Gastroesophageal sphincter (tissue), 4 donors: ENCODE data around the gene CUBN. TPM values are rescaled to one million over a fixed set of nuclear protein-coding genes. Genes with fewer than 3 reads are reported as not detected.

Experiments
- ATAC-seq: fragments of 150-250 bp; one replicate; pipeline ENCODE4 v1.9.1; 2016; ENCODE audit warnings: mild to moderate bottlenecking, moderate library complexity
- H3K27ac ChIP-seq, 4 donors: fragments of 200-600 bp; sonication (generic) in 3 of 4; 1 replicate in 3 of 4; 2 replicates in 1 of 4; pipeline ENCODE4 v1.5.1; 2016 to 2019
- H3K27me3 ChIP-seq: fragments of 200-600 bp; sonication (generic); one replicate; pipeline ENCODE4 v1.5.1; 2019
- H3K36me3 ChIP-seq, 2 donors: fragments of 200-600 bp; sonication (generic); one replicate each; pipeline ENCODE4 v1.5.1; 2019; ENCODE audit warnings: control low read depth in 1 of 2
- H3K4me1 ChIP-seq, 3 donors: fragments of 200-600 bp; sonication (generic); 1 replicate in 2 of 3; 2 replicates in 1 of 3; pipeline ENCODE4 v1.5.1; 2016 to 2019; ENCODE audit warnings: control low read depth in 2 of 3
- H3K4me3 ChIP-seq, 2 donors: fragments of 200-600 bp; sonication (generic); one replicate each; pipeline ENCODE4 v1.5.1; 2019; ENCODE audit warnings: mild to moderate bottlenecking in 1 of 2, moderate library complexity in 1 of 2
- H3K9me3 ChIP-seq, 3 donors: fragments of 200-600 bp; sonication (generic); one replicate each; pipeline ENCODE4 v1.5.1; 2017 to 2019; ENCODE audit warnings: control low read depth in 2 of 3
- EP300 ChIP-seq: sonication (generic); formaldehyde crosslinking; IDR thresholded peaks from one replicate; pipeline ENCODE4 v1.6.1; 2017; ENCODE audit warnings: antibody characterized with exemption, mild to moderate bottlenecking
- POLR2A ChIP-seq, 2 donors: fragments of 450-650 bp; IDR thresholded peaks; one replicate each; pipeline ENCODE4 v1.6.1; 2017; ENCODE audit warnings: antibody characterized with exemption in 2 of 2, mild to moderate bottlenecking in 2 of 2, moderate library complexity in 1 of 2
- POLR2AphosphoS5 ChIP-seq: sonication (generic); formaldehyde crosslinking; IDR thresholded peaks from one replicate; pipeline ENCODE4 v1.6.1; 2017; ENCODE audit warnings: antibody characterized with exemption
- WGBS, 2 donors: methylation state at CpG; one replicate each; pipeline ENCODE4 v1.1.5; 2018; ENCODE audit warnings: low coverage in 1 of 2; 5-methylcytosine and 5-hydroxymethylcytosine counted together
- total RNA-seq, 4 donors: library from RNA; depleted of rRNA; stranded (reverse); fragments of >200 nt; gene quantifications; one replicate each; pipeline ENCODE4 v1.1.0, GENCODE V29; 2016
- TF ChIP-seq, protein P1 (sequence below), 4 experiments: fragments of 200-600 bp in 2 of 4; fragments of 450-650 bp in 2 of 4; sonication (generic) in 1 of 4; IDR thresholded peaks; one replicate each; pipeline ENCODE4 v1.5.1; 2017 to 2019; ENCODE audit warnings: antibody characterized with exemption in 4 of 4, mild to moderate bottlenecking in 2 of 4, moderate library complexity in 2 of 4

Gene CUBN
- total RNA-seq, 4 donors from 2014 or later, result 0.37 to 2.8 (median 1.6) TPM

- 55 to 63% methylated on average over 4 of the region's 4 CpGs for WGBS, 2 donors
- no peaks in the 10 kb centered on the region for H3K4me1 ChIP-seq
- no peaks in the 10 kb centered on the region for H3K9me3 ChIP-seq
- H3K27me3 ChIP-seq, result no peaks in the 10 kb centered on the region
- TF ChIP-seq, protein P1, sequence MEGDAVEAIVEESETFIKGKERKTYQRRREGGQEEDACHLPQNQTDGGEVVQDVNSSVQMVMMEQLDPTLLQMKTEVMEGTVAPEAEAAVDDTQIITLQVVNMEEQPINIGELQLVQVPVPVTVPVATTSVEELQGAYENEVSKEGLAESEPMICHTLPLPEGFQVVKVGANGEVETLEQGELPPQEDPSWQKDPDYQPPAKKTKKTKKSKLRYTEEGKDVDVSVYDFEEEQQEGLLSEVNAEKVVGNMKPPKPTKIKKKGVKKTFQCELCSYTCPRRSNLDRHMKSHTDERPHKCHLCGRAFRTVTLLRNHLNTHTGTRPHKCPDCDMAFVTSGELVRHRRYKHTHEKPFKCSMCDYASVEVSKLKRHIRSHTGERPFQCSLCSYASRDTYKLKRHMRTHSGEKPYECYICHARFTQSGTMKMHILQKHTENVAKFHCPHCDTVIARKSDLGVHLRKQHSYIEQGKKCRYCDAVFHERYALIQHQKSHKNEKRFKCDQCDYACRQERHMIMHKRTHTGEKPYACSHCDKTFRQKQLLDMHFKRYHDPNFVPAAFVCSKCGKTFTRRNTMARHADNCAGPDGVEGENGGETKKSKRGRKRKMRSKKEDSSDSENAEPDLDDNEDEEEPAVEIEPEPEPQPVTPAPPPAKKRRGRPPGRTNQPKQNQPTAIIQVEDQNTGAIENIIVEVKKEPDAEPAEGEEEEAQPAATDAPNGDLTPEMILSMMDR (IDR thresholded peaks at IDR 0.05), result no peak
- no peak for TF ChIP-seq POLR2AphosphoS5
- TF ChIP-seq POLR2A (IDR thresholded peaks at IDR 0.05), result no peak
- TF ChIP-seq EP300, result no peak
- H3K4me3 ChIP-seq, result no peak overlapping the region
- no peak for ATAC-seq
- no peaks in the 10 kb centered on the region for H3K36me3 ChIP-seq
- H3K27ac ChIP-seq, result no peak overlapping the region
Measured at GRCh38 chr10:16867990-16868389, 261.6 kb downstream of the CUBN start.

DNA sequence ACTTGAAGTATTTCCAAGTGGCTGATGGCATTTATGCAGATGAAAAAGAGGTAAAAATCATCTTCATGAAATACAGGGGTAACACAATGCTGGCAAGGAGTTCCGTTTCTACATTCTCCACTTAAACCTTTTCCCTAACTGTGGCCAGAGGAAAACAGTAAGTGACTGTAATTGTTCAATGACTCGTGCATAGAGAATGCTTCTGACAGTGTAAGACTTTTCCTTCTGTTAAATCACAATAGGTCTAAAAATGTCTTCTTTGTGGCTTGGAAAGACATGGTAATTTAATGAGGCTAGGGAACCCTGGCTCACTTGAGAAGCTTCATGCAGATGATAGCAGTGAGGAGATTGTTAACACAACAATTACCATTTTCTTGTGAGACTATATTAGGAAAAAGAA is 262.1 kb downstream of the CUBN start:
- WGBS, 2 donors, result 22 to 44% methylated on average over 2 of the region's 2 CpGs
- TF ChIP-seq, protein P1 (IDR thresholded peaks at IDR 0.05), result no peak
- TF ChIP-seq POLR2AphosphoS5, result no peak
- TF ChIP-seq EP300, result no peak
- no peak for TF ChIP-seq POLR2A (IDR thresholded peaks at IDR 0.05)
- ATAC-seq, result no peak

GRCh38 chr10:16866541-16867275 is 262.9 kb downstream of the CUBN start:
- TF ChIP-seq EP300 (no peak), POLR2AphosphoS5 (no peak), POLR2A (IDR thresholded peaks at IDR 0.05) (no peak)
- TF ChIP-seq, protein P1 (IDR thresholded peaks at IDR 0.05), result no peak
- Histone ChIP-seq H3K27ac (no peak overlapping the region), H3K9me3 (no peaks in the 10 kb centered on the region), H3K36me3 (no peaks in the 10 kb centered on the region), H3K4me3 (no peak overlapping the region), H3K4me1 (no peaks in the 10 kb centered on the region), H3K27me3 (no peaks in the 10 kb centered on the region)
- ATAC-seq, result no peak
- WGBS, 2 donors, result 79 to 82% methylated on average over 7 of the region's 7 CpGs

More for the DNA sequence above, 262.1 kb downstream of the CUBN start:
- no peaks in the 10 kb centered on the region for H3K36me3 ChIP-seq
- H3K27ac ChIP-seq, result no peak overlapping the region
- no peaks in the 10 kb centered on the region for H3K9me3 ChIP-seq
- no peaks in the 10 kb centered on the region for H3K27me3 ChIP-seq
- H3K4me3 ChIP-seq, result no peak overlapping the region
- no peaks in the 10 kb centered on the region for H3K4me1 ChIP-seq

GRCh38 chr10:16865766-16866165 is 263.8 kb downstream of the CUBN start:
- no peak for ATAC-seq
- H3K9me3 ChIP-seq, result peaks cover 0 to 2% (median 0%) of the 10 kb centered on the region in 3 donors
- WGBS, 2 donors, result 80 to 84% methylated on average over 3 to 7 of the region's 7 CpGs
- H3K36me3 ChIP-seq, result no peaks in the 10 kb centered on the region
- H3K4me1 ChIP-seq, result no peaks in the 10 kb centered on the region
- TF ChIP-seq POLR2A (IDR thresholded peaks at IDR 0.05), result no peak
- TF ChIP-seq POLR2AphosphoS5, result no peak
- no peak for TF ChIP-seq EP300
- TF ChIP-seq, protein P1 (IDR thresholded peaks at IDR 0.05), result no peak
- H3K27me3 ChIP-seq, result no peaks in the 10 kb centered on the region
- H3K27ac ChIP-seq, result no peak overlapping the region
- H3K4me3 ChIP-seq, result no peak overlapping the region

DNA sequence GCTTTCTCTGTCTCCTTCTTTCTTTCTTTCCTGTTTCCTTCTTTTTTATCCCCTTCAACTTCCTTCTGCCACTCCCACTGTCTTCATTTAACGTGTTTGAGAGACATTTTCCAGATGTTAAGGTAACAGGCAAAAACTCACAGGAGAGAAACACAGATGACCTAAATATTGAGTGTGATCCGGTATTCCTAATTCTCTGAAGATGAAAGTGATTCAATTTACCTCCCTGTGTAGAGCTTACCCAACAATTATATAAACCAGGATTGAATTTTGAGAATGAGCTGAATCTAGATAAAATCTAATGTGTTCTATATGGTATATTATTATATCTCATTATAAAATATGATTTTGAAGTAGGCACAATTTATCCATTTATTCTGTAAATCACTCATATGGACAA is 265.8 kb downstream of the CUBN start:
- no peak for ATAC-seq
- TF ChIP-seq, protein P1 (IDR thresholded peaks at IDR 0.05), result no peak
- no peak for TF ChIP-seq POLR2AphosphoS5
- no peak for TF ChIP-seq POLR2A (IDR thresholded peaks at IDR 0.05)
- peaks cover 0 to 8% (median 0%) of the 10 kb centered on the region in 3 donors for H3K9me3 ChIP-seq
- H3K4me3 ChIP-seq, result no peak overlapping the region
- 29 to 66% methylated on average over 1 to 2 of the region's 2 CpGs for WGBS, 2 donors
- H3K36me3 ChIP-seq, result no peaks in the 10 kb centered on the region
- no peaks in the 10 kb centered on the region for H3K27me3 ChIP-seq
- H3K27ac ChIP-seq, result no peak overlapping the region
- H3K4me1 ChIP-seq, result no peaks in the 10 kb centered on the region
